Natural killer cell (primary cell): ENCODE data around the gene TNNI2. TPM values are rescaled to one million over a fixed set of nuclear protein-coding genes. Genes with fewer than 3 reads are reported as not detected.

Experiments used
- ATAC-seq, 3 donors: fragments of 150-1000 bp in 2 of 3; fragments of 200-7000 bp in 1 of 3; cut with Tn5 transposase; 1 replicate in 1 of 3; 2 replicates in 2 of 3; pipeline ENCODE4 v1.10.0; 2021; ENCODE audit warnings: mild to moderate bottlenecking in 2 of 3, moderate library complexity in 2 of 3
- DNase-seq, 2 donors: peaks; one replicate each; pipeline versions ENCODE4 v3.0.0 to v3.0.0-alpha.2; 2013 to 2021; ENCODE audit warnings: mixed read lengths in 1 of 2
- H3K27ac ChIP-seq: one replicate; pipeline ENCODE4 v1.5.1; 2013; ENCODE audit warnings: mild to moderate bottlenecking, low read length
- H3K27me3 ChIP-seq: one replicate; pipeline ENCODE4 v1.6.1; 2013; ENCODE audit warnings: low read length; ENCODE audit not compliant: control insufficient read depth, insufficient read depth
- H3K36me3 ChIP-seq: one replicate; pipeline ENCODE4 v1.6.1; 2013; ENCODE audit warnings: low read length; ENCODE audit not compliant: control insufficient read depth, insufficient read depth
- H3K4me1 ChIP-seq: one replicate; pipeline ENCODE4 v1.6.1; 2013; ENCODE audit warnings: low read length; ENCODE audit not compliant: control insufficient read depth, insufficient read depth
- H3K4me3 ChIP-seq: one replicate; pipeline ENCODE4 v1.5.1; 2013; ENCODE audit warnings: low read length
- H3K9me3 ChIP-seq: one replicate; pipeline ENCODE4 v1.6.1; 2013; ENCODE audit warnings: low read length; ENCODE audit not compliant: control insufficient read depth, insufficient read depth
- H3K27ac Mint-ChIP-seq, 2 donors: one replicate each; pipeline ENCODE4 v1.8.0; 2022; ENCODE audit warnings: mild to moderate bottlenecking in 2 of 2, mixed read lengths in 2 of 2, moderate library complexity in 1 of 2
- H3K27me3 Mint-ChIP-seq, 2 donors: one replicate each; pipeline ENCODE4 v1.8.0; 2022; ENCODE audit warnings: low read depth in 2 of 2, mixed read lengths in 2 of 2
- H3K36me3 Mint-ChIP-seq: one replicate; pipeline ENCODE4 v1.8.0; 2022; ENCODE audit warnings: mixed read lengths
- H3K4me1 Mint-ChIP-seq, 2 donors: one replicate each; pipeline ENCODE4 v1.8.0; 2022; ENCODE audit warnings: mixed read lengths in 2 of 2
- H3K4me3 Mint-ChIP-seq: one replicate; pipeline ENCODE4 v1.8.0; 2022; ENCODE audit warnings: mild to moderate bottlenecking, moderate library complexity, mixed read lengths
- H3K9me3 Mint-ChIP-seq, 2 donors: one replicate each; pipeline ENCODE4 v1.8.0; 2022; ENCODE audit warnings: mixed read lengths in 2 of 2
- WGBS: methylation state at CpG from one replicate; pipeline ENCODE4 v1.1.7; 2013; ENCODE audit warnings: missing lambda C conversion rate; ENCODE audit not compliant: insufficient coverage; 5-methylcytosine and 5-hydroxymethylcytosine counted together
- intact Hi-C: fragments of 100-400 bp; cut with micrococcal nuclease; formaldehyde crosslinking; loops from one replicate; pipeline ENCODE4 v1.14.2; 2022
- total RNA-seq, 4 donors: library from RNA; stranded (reverse); fragments of 120-200 nt in 1 of 4; gene quantifications; one replicate each; pipeline versions ENCODE4 v1.2.3 to v1.2.4, GENCODE V29; 2013 to 2022
- TF ChIP-seq, protein P1 (sequence below): fragments of 200-600 bp; IDR thresholded peaks from one replicate; pipeline ENCODE4 v1.8.0; 2022; ENCODE audit warnings: antibody characterized with exemption

TNNI2 gene
- total RNA-seq, 3 donors from 2014 or later (not counting 1 experiment from before 2014, with no cell fraction given): 1.2 to 5.4 (median 3.6) TPM

DNA sequence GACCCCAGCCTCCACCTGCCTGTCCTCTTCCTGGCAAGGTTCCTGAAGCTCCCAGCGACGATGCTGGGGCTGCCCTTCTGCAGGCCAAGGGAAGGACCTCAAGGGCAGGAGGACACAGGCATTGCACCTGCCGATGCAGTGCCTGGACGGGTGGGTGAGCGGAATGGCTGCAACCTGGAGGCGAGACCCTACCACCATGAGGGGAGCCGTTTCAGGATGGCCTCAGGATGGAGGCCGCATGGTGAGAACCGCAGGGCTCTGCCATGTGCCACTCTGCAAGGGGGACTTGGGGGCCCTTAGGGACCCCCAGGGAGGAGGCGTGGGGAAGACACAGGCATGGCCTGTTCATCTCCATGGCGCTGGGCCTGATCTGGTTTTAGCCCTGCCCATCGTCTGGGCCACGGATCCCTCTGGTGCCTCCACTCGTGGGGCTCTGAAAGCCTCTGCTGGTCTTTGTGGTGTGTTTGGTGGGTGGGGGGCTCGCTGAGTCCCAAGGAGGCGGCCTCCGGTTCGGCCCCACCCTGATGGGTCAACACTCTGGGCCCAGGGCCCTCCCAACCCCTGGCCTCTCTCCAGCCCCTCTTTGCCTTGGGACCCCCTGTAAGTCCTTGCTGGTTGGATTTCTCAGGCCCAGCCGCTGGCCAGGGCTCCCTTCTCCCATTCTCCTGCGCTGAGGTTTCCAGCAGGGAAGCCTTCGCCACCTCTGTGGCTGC is 12.8 kb downstream of the TNNI2 start:
- no peaks in the 10 kb centered on the region for H3K9me3 Mint-ChIP-seq
- ATAC-seq (no peak), DNase-seq (peak in 1 of 2 donors; percentile 48)
- Histone ChIP-seq H3K4me1 (peaks cover 92% of the 10 kb centered on the region), H3K4me3 (no peak overlapping the region), H3K9me3 (no peaks in the 10 kb centered on the region), H3K36me3 (peaks cover 6% of the 10 kb centered on the region), H3K27ac (peak overlapping the region; percentile 94), H3K27me3 (no peaks in the 10 kb centered on the region)
- no peaks in the 10 kb centered on the region for H3K27me3 Mint-ChIP-seq
- WGBS: 74% methylated on average over 21 of the region's 21 CpGs
- H3K36me3 Mint-ChIP-seq: no peaks in the 10 kb centered on the region
- peaks cover 43 to 83% of the 10 kb centered on the region in 2 donors for H3K4me1 Mint-ChIP-seq
- TF ChIP-seq, protein P1, sequence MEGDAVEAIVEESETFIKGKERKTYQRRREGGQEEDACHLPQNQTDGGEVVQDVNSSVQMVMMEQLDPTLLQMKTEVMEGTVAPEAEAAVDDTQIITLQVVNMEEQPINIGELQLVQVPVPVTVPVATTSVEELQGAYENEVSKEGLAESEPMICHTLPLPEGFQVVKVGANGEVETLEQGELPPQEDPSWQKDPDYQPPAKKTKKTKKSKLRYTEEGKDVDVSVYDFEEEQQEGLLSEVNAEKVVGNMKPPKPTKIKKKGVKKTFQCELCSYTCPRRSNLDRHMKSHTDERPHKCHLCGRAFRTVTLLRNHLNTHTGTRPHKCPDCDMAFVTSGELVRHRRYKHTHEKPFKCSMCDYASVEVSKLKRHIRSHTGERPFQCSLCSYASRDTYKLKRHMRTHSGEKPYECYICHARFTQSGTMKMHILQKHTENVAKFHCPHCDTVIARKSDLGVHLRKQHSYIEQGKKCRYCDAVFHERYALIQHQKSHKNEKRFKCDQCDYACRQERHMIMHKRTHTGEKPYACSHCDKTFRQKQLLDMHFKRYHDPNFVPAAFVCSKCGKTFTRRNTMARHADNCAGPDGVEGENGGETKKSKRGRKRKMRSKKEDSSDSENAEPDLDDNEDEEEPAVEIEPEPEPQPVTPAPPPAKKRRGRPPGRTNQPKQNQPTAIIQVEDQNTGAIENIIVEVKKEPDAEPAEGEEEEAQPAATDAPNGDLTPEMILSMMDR: no peak
- peak overlapping the region; percentile 98 to 99 for H3K27ac Mint-ChIP-seq
- H3K4me3 Mint-ChIP-seq: peak overlapping the region; percentile 100
- intact Hi-C loops: loop anchor here (2.0 to 5.0 kb wide), 4 partner anchors 15 to 279 kb away; partner anchors contain the start of gene DUSP8

DNA sequence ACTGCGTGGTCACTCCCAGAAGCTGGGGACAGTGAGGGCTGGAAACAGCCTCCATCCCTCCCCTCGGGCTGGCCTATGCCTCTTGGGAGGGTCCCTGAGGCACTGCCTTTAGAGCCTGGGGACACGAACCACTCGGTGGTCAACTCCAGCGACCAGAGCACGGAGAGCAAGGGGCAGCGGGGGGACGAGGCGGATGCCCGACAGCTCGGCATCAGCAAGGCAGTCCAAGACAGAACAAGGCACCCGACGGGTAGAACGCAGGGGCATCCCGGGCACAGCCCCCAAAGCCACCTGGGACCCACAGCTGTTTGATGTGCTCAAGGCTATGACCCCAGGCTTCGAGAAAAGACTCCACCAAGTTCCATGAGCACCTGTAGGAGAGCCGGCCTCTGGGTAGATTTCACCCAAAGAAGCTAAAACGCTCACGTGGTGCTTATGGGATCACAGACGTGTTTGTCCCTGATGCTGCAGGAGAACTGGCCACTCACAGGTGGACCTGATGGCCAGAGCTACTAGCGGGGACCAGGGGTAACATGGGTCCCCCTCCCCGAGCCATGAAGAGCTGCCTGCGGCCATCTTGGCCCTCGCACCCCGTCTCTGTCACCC is 13.6 kb downstream of the TNNI2 start:
- Mint-ChIP-seq H3K9me3 (no peaks in the 10 kb centered on the region), H3K4me1 (peaks cover 43 to 76% of the 10 kb centered on the region in 2 donors), H3K4me3 (peak overlapping the region; percentile 100), H3K27ac (peak overlapping the region; percentile 98 to 99), H3K36me3 (no peaks in the 10 kb centered on the region), H3K27me3 (no peaks in the 10 kb centered on the region)
- Histone ChIP-seq H3K27me3 (no peaks in the 10 kb centered on the region), H3K4me1 (peaks cover 92% of the 10 kb centered on the region), H3K9me3 (no peaks in the 10 kb centered on the region), H3K27ac (peak overlapping the region; percentile 94), H3K36me3 (peaks cover 12% of the 10 kb centered on the region), H3K4me3 (peak overlapping the region; percentile 91)
- no peak for ATAC-seq
- WGBS: 49% methylated on average over 22 of the region's 25 CpGs
- intact Hi-C loops: loop anchor here (2.0 to 5.0 kb wide), 4 partner anchors 16 to 280 kb away; partner anchors contain the start of gene DUSP8
- no peak for DNase-seq
- TF ChIP-seq, protein P1: no peak

- Mint-ChIP-seq H3K27me3 (no peaks in the 10 kb centered on the region), H3K27ac (peak within 1 kb of the TSS; percentile 98 to 99), H3K36me3 (no peaks in the 10 kb centered on the region), H3K4me1 (peaks cover 43 to 74% of the 10 kb centered on the region in 2 donors), H3K4me3 (peak within 1 kb of the TSS; percentile 100), H3K9me3 (no peaks in the 10 kb centered on the region)
- Histone ChIP-seq H3K4me3 (peak within 1 kb of the TSS; percentile 91), H3K36me3 (peaks cover 14% of the 10 kb centered on the region), H3K27me3 (no peaks in the 10 kb centered on the region), H3K27ac (peak within 1 kb of the TSS; percentile 94), H3K4me1 (peaks cover 92% of the 10 kb centered on the region), H3K9me3 (no peaks in the 10 kb centered on the region)
- ATAC-seq (peak; percentile 57 to 77 (median 71)), DNase-seq (peak; percentile 76 to 93)
- intact Hi-C loops: loop anchor here (2.0 to 5.0 kb wide), 4 partner anchors 16 to 281 kb away; partner anchors contain the start of gene DUSP8
- TF ChIP-seq, protein P1: no peak
- WGBS: under 1% methylated on average over 16 of the region's 18 CpGs
Measured at GRCh38 chr11:1852877-1853276, 14.1 kb downstream of the TNNI2 start, which contains the start of gene LSP1. LSP1 (plus strand) TSS chr11:1853084; CDS start chr11:1853145, 61 bp downstream.
